KG1 (cell line): ENCODE results near the gene KCNAB2.

Experiments used
- DNase-seq: peaks from one replicate; lab custom pipeline; 2025; lab: John Stamatoyannopoulos, UW

Gene KCNAB2

DNA sequence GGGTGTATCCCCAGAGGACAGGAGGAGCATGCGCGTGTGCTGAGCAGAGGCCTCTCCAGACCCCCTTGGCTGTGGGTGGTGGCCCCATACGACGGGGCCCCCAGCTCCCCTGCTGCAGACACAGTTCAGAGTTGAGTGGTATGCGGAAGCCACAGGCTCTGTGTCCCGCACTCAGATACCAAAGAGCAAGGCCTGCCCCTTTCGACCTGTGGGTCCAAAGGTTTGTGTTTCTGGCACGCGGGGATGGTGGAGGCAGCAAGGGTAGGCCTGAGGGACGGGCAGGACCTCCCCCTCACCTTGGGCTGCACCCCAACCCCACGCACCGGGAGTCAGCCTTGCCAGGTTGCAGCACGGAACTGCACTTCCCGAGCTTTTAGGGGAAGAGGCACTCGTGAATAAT lies at the start of gene KCNAB2:
Gene KCNAB2, plus strand, starts transcription at position 328 of the 400 bp plus-strand sequence. CDS start 5,649 bp downstream, outside the sequence.
- DNase-seq = no peak

DNA sequence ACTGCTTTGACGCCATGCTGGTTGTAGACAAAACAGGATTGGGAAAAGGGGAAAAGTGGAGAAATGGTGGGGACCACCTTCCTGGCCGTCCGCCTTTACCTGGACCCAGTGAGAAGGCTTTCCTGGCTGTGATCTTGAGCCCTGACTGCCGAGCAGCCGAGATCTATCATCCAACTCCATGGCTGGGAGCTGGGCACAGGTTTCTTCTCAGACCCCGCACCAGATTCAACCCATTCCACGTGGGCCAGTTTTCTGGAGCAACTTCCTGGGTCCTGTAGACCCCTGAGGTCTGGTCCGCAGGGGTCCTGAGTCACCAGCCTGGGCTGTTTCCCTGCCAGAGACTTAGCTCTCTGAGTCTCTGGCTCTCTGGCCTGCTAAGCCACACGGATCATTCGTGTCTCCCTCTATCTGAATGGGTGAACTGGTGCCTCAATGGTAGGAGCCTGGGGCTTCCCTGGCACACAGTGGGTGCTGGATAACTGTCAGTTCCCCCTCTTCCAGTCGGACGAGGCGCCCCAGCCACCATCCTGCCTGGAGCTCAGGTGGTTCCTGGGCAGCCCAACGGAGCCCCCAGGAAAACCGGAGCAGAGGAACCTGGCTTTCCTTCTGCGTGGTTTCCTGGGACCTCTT lies 48.9 kb upstream of the KCNAB2 start:
- DNase-seq = no peak

DNA sequence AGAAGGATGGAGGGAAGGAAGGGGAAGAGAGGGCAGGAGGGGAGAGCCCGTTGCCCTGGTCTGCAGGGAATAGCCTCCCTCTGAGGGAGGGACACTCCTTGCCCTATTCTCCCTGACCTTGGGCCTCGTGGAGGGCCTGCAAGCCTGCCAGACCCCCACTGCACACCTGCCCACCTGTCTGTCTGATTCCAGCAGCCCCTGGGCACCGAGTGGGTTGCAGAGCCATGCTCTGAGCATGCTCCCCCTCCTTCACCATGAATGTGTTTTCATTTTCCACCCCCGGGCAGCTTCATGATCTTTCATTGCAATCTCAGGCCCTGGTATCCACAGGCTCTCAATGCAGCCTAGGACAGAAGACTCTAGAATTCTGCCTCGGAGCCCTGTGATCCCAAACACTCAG lies 48.4 kb upstream of the KCNAB2 start:
- no peak for DNase-seq

DNA sequence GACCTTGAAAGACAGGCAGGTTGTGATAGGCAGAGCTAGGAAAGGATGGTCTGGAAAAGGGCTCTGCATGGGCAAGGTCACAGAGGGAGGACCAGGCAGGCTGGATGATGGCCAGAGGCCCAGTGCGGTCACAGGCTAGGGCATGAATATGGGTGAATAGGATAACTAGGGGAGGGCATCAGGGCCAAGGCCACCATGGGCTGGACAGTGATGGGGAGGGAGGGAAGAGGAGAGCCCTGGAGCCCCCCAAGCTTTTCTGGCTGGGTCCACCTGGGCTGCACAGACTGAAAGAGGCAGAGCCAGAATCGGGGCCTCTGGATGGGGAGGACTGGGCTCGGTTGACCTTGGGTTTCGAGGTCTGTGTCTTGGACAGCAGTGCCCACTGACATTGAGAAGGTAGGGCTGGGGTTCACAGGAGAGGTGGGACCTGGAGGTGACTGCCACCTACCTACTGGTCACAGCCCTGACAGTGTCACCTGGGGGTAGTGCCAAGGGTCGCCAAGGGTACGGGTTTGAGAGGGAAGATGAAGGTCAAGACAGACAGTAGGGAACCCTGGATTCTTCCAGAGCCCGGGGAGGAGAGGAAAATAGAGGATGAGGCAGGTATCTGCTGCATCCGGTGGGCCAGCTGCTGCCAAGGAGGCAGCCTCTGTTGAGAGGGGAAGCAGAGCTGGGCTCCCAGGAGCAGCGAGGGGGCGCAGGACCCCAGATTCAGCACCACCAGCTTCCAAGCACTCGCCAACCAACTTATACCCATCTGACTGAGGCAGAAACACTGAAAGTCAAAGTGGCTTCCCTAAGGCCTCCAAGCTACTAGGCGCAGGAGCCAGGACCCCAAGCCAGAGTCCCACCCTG lies 47.4 kb upstream of the KCNAB2 start:
- no peak for DNase-seq

DNA sequence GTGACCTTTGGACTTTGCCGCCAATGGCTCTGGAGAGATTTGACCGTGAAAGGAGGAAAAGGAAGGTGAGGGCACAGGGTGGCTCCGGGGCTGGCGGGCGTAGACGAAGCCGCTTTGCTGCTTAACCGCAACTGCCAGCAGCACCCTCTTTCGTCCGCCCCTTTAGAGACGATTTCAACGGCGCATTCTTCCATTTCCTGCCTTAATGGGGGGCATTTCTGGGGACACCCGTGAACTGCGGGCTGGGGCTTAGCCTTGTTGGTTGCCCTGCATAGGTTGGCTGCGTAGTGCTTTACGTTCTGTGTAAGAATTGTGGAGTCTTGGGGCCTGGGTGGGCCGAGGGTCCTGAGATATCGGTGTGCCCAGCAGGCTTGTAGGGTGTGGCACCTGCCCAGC lies 46.8 kb upstream of the KCNAB2 start:
- DNase-seq = no peak

DNA sequence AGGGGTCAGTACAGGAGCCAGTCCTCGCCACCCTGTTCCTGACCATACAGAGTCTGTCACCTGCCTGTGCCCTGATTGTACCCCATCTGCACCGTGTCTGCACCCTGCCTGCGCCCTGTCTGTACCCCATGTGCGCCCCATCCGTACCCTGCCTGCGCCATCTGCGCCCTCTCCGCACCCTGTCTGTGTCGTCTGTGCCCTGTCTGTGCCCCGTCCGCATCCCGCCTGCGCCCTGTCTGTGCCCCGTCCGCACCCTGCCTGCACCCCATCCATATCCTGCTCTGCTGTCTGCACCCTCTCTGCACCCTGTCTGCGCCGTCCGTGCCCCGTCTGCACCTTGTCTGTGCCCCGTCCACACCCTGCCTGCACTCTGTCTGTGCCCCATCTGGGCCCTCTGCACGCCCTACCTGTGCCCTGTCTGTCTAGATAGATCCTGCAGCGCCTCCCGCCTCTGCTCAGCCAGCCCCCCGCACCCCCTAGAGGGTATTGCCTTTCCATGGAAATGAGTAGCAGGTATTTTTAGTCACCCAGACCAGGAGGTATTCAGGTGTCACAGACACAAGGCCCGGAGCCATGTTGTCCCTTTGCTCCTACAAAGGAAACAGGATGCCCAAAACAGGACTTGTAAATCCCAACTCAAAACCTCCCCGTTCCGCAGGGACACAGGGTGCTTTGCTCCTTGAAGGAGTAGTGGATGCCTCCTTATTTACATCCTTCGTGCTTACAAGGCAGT lies 45.8 kb upstream of the KCNAB2 start:
- no peak for DNase-seq

DNA sequence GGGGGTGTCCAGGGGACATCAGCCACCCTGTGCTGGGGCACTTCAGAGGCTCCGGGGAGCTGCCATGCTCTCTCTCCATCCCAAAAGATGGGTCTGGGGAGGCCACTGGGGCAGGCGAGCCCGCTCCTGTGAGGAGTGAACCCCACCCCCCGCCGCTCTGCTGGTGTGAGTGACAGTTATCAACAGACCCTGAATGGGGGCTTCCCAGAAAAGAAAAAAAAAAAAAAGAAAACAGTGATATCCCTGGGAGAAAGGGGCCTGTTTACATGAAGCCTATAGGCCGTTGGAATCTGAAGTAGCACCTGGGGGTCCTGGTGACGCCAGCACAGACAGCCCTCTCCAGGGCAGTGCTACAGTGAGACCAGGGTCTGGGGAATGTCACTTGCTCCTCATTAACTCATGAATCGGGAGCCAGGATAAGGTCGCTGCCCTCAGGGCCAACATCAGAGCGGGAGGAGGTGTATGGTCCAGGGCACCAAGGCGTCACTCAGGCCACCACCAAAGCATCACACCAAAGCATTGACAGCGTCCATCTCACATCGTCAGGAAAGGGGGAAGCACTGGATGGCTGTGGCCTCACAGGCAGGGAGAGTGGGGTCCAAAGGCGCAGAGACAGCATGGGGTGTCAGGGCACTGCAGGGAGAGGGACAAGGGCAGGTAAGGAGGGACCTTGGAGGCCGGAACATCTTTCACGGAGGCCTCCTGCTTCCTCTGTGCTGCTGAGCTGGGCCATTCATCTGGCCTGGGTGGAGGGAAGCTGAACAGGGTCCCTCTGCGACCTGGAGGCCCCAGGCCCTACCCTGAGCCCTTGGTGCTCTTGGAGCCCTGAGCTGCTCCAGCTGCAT lies 45.0 kb upstream of the KCNAB2 start:
- no peak for DNase-seq

DNA sequence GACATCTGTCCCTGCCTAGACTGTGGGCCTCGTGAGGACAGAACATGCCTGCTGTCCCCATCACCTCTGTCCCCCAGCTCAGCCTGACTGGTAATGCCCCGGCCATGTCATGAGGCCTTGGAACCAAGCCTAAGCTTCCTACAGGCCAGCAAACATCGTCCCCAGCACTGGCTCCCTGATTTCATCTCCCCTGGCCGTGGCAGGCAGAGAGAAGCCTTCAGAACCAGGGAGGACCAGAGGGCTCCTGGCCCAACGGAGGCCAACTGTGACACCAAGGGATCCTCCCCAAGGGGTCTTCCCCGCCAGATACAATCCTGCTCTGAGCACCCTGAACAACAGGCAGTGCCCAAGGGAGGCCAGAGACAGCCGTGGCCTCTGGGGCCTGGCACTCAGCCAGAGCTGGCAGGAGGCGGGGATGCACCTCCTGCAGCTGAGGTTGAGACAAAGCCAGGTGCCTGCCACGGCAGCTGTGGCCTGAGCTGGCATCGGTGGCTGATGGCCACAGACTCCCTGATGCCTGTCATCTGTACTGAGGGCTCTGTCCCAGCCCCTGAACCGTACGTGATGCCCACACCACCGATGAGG lies 43.6 kb upstream of the KCNAB2 start:
- no peak for DNase-seq

DNA sequence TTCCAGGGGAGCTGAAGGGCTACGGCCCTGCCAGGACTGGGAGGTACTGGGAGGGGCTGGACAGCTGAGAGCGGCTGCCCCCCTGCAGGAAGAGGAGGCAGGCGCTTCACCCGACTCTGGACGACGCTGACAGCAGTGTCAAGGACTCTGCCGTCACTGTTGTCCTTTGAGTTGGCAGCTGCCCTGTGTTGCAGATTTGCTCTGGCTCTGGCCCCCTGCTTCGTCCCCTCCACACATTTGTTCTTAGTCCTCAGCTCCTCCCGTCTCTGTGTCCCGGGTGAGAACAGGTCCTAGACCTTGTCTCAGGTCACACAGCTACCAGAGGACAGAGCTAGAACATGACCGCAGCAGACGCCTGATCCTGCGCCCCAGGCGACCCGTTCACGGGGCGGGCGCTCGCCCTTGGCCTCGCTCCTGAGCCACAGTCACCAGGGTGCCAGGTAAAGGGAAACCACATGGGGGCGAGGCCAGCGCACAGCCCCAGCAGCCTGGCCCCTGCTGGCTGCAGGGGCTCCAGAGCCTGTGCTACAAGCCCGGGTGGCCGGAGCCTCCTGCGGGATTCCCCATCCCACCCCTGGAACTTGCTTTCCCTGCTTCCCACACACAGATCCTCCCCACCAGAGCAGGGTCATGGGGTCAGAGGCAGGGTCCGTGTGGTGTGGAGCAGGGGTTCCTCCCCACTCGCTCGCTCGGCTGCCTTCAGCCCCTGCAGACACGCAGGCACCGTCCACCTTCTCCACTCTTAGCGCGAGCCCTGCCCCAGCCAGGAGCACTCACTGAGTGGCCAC lies 42.8 kb upstream of the KCNAB2 start:
- DNase-seq = no peak

DNA sequence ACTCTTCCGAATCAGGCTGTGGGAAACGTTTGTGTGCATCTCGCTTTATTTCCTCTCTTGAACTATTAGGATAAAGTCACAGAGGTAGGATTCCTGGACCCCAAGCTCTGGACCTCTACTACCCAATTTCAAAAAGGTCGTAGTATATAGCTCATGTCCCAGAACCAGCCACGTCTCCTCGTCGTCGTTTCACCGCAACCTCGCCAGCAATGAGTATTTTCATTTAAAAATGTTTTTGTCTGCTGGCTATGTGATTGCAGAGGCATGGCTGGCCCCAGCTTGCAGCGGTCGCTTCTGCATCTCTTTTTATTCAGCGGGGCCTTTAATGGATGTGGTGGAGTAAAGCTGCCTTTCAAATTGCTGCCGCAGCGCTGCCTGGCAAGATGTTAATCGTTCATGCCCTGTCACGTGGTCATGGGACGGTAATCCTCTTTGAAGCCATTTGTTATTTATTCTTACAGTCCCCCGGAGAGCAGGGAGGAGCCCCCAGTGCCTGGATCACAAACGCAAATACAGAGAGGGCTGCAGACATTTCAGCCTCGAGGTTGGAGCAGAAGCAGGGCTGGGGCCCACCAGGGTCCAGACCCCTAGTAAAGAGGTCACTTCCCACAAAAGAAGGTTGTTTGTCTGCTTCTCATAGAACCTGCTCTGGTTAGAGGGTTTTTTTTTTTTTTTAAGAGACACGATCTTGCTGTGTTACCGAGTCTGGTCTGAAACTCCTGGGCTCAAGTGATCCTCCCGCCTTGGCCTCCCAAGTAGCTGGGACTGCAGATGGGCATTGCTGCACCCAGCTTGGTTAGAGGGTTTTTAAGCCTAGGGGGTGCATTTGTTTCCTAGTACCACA lies 41.9 kb upstream of the KCNAB2 start:
- no peak for DNase-seq

DNA sequence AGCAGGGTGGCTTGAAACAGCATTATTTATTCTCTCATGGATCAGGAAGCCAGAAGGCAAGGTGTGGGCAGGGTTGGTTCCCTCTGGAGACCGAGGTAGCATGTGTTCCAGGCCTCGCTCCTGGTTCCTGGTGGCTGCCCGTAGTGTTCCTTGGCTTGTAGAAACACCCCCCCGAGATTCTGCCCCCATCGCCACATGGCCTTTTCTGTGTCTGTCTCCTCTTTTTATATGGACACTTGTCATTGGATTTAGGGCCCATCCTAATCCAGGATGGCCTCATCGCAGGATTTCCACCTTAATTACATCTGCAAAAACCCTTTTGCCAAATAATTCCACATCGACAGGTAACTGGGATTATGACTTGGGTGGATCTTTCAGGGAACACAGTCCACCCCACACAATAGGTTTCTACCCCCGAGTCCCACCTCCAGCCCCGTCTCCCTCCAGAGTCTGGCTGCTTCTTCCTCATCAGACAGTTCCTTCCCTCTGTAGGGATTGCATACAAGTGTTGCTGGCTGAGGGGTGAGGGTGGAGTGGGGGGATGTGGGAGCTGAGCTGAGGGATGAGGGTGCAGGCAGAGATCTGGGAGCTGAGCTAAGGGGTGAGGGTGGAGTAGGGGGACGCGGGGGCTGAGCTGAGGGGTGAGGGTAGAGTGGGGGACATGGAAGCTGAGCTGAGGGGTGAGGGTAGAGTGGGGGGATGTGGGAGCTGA lies 41.1 kb upstream of the KCNAB2 start:
- DNase-seq = no peak

DNA sequence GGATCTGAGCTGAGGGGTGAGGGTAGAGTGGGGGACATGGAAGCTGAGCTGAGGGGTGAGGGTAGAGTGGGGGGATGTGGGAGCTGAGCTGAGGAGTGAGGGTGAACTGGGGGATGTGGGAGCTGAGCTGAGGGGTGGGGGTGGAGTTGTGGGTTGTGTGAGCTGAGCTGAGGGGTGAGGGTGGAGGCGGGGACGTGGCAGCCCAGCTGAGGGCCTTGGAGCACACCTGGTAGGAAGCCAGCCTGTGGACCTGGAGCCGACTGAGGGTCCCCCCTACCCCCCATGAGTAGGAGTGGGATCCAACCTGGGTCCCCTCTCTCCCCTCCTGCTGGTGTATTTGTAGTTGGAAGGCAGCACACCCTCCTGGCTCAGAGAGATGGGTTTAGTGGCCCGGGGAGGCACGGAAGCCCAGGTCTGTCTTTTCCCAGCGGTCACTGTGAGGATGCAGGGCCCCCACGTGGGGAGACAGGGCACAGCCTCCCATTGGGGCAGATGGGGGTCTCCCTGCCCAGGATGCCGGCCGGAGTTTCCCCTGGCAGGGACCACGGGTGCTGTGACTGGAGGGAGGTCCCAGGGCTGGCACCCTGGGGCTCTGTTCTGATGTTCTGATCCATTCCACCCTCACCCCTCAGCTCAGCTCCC lies 40.3 kb upstream of the KCNAB2 start:
- no peak for DNase-seq

DNA sequence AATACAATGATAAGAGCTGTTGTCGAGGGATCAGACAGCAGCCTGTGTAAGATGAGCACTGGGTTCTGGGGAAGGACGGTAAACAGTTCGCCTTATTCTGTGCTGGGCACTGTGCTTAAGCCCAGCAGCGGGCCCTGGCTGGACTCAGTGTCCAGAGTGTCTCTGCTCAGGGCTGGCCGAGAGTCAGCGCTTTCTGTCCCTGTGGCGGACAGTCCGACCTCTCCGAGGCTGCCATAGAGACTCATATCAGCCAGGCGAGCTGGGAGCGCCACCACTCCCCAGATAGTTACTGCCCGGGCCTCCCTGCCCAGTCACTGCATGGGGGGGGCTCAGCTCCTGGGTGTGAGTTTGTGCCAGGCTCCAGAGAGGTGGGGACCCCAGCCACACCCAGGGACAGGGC lies 38.8 kb upstream of the KCNAB2 start:
- no peak for DNase-seq

DNA sequence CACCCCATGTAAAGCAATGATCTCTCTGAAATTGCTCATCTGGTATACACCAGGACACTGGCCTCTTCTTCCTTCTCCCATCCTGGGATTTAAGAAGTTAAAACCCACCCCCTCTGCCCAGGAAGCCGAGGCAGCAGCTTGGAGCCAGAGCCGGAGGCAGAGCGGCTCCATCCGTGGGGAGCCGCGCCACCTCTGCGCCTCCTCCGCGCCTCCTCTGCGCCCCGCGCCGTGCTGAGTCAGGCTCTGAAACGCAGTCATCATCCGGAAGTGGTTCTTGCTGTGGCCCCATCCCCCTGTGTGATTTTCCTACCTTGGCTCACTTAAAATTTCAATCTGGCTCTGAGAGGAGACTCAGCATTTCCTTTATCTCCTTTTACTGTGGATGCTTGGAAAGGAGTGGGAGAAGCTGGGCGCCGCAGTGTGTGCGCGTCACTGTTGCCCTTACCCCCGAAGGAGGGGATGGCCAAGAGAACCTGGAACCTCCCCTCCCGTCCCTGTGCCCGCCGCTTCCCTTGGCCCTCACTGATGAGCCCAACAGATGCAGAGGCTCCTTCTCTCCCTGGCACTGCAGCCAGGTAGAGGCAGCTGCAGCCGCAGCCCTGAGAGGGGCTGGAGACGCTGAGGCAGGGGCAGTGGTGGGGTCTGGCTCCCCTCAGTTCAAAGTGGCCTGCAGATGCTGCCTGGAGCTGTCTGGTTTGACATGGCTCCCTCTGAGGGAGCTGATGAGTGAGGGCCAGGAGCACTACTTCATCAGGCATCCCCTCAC lies 38.2 kb upstream of the KCNAB2 start:
- DNase-seq = no peak

DNA sequence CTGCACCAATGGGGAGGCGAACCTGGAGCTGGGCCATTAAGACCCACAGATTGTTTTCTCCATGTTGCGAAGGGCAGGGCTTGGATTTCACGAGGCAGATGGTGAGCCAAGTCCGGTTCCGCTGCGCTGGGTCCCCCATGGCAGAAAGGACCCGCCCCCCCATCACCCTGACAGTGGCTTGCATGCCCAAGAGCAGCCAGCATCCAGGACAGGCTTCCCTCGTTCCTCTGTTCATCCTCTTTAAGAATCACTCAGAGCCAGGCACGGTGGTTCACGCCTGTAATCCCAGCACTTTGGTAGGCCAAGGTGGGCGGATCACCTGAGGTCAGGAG lies 37.6 kb upstream of the KCNAB2 start:
- no peak for DNase-seq

DNA sequence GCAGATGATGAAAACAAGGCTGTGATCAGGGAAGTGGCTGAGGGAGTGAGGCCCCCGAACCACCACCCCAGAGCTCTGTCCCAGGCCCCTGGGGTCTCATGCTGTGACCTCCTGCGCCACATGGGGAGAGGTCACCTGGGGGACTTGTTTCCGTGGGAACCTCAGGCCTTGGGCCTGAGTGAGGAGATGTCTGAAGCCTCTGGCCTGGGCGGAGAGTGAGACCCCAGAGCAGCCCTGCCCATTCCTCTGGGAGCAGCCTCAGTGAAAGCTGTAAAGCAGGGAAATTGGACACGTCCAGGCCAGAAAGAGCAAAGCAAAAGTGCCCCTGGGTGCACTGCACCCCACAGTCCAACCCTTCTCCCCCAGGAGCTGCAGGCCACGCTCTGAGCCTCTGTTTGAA lies 37.0 kb upstream of the KCNAB2 start:
- no peak for DNase-seq

DNA sequence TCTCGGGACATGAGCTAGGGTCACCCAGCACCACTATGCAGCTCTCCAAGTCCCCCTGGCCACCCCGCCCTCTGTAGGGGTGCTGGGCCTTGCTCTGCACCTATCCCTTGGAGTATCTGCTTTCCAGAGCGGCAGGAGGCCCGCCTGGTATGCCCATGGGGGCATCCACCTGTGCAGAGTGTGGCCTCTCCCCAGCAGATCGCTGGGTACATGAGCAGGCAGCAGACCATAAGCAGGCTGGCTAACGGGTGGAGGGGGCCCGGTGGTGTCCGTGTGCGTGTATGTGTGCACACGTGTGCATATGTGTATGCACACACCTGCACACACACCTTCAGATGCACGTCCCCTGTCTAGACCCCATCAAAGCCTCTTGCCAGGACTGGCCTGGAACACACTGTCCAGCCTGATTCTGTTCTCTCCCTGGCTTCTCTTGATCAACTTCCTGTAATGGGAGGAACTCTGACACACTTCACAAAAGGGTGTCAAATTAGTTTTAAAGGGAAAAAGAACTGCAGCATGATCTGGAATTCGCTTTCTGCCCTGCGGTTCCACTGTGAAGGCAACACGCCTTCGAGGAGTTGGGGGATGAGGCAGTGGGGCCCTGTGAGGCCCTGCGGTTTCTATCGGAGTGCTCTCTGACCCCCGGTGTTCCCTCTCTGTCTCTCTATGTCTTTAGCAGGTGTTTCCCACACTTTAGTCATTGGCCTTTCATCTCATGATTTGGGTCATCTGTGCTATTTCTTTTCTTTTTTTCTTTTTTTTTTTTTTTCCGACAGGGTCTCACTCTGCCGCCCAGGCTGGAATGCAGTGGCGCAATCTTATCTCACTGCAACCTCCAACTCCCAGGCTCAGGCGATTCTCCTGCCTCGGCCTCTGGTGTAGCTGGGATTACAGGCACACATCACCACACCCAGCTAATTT lies 36.3 kb upstream of the KCNAB2 start:
- DNase-seq = no peak
